ENCODE measurements around the gene PRCC. TPM values are rescaled to one million over a fixed set of nuclear protein-coding genes. Genes with fewer than 3 reads are reported as not detected.

PRCC gene
- polyA plus RNA-seq, 2 of the 4 experiments (the other 2 are of a cell fraction): 44.5 to 52.0 TPM

DNA sequence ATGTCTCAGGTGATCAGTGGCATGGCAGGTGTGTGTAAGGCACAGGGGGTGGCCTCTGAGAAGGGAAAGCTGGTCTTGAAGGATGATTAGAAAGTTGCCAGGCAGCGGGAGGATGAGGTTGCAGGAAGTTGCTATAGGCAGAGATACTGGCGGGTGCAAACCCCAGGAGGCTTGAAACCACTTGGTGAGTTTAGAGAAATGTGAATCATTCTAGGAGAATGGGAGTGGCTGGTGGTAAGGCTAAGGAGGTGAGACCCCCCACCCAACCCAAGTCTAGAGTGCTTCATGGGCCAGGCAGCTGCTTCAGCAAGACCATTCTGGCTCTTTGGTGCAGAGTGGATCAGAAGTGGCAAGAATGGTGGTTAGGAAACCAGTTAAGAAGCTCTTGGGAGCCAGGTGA, 40.3 kb downstream of the PRCC start:
- DNase-seq (ENCODE audit: low read depth in 1 of 2, low spot score in 1 of 2): no peak
- no peak for FAIRE-seq
- TF ChIP-seq, protein P1, sequence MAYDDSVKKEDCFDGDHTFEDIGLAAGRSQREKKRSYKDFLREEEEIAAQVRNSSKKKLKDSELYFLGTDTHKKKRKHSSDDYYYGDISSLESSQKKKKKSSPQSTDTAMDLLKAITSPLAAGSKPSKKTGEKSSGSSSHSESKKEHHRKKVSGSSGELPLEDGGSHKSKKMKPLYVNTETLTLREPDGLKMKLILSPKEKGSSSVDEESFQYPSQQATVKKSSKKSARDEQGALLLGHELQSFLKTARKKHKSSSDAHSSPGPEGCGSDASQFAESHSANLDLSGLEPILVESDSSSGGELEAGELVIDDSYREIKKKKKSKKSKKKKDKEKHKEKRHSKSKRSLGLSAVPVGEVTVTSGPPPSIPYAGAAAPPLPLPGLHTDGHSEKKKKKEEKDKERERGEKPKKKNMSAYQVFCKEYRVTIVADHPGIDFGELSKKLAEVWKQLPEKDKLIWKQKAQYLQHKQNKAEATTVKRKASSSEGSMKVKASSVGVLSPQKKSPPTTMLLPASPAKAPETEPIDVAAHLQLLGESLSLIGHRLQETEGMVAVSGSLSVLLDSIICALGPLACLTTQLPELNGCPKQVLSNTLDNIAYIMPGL (CRISPR knock-in tag; IDR thresholded peaks at IDR 0.05; ENCODE audit: borderline replicate concordance): no peak
- TF ChIP-seq ZSCAN20 (CRISPR knock-in tag; IDR thresholded peaks at IDR 0.05) (no peak), CEBPB (IDR thresholded peaks at IDR 0.05) (no peak), NPAS2 (CRISPR knock-in tag; IDR thresholded peaks at IDR 0.05; ENCODE audit: borderline replicate concordance) (no peak), ESRRA (IDR thresholded peaks at IDR 0.05; ENCODE audit: borderline replicate concordance, low read length) (no peak), HDAC2 (IDR thresholded peaks at IDR 0.05) (no peak)
- TF ChIP-seq, protein P2, sequence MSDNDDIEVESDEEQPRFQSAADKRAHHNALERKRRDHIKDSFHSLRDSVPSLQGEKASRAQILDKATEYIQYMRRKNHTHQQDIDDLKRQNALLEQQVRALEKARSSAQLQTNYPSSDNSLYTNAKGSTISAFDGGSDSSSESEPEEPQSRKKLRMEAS (IDR thresholded peaks at IDR 0.05): no peak
- ATAC-seq: no peak
- no peak overlapping the region for H3K27ac ChIP-seq
- WGBS (ENCODE audit: missing lambda C conversion rate): 98% methylated on average over 2 of the region's 2 CpGs
- no peak overlapping the region for H3K4me3 ChIP-seq
- ChIA-PET POLR2A (interaction anchor here (1.4 kb wide), 1 partner anchor 80 kb away, joined by 4 read pairs; the partner anchor contains the start of gene METTL25B), CTCF (interaction anchor here (0.9 to 27.2 kb wide), 9 partner anchors 8 to 118 kb away, joined by 3 to 480 read pairs (median 4); partner anchors contain the start of genes HDGF, INSRR and NTRK1)
- H3K4me2 ChIP-seq: no peak overlapping the region
- H3K4me1 ChIP-seq: no peaks in the 10 kb centered on the region
- H3K9me3 ChIP-seq: no peaks in the 10 kb centered on the region

DNA sequence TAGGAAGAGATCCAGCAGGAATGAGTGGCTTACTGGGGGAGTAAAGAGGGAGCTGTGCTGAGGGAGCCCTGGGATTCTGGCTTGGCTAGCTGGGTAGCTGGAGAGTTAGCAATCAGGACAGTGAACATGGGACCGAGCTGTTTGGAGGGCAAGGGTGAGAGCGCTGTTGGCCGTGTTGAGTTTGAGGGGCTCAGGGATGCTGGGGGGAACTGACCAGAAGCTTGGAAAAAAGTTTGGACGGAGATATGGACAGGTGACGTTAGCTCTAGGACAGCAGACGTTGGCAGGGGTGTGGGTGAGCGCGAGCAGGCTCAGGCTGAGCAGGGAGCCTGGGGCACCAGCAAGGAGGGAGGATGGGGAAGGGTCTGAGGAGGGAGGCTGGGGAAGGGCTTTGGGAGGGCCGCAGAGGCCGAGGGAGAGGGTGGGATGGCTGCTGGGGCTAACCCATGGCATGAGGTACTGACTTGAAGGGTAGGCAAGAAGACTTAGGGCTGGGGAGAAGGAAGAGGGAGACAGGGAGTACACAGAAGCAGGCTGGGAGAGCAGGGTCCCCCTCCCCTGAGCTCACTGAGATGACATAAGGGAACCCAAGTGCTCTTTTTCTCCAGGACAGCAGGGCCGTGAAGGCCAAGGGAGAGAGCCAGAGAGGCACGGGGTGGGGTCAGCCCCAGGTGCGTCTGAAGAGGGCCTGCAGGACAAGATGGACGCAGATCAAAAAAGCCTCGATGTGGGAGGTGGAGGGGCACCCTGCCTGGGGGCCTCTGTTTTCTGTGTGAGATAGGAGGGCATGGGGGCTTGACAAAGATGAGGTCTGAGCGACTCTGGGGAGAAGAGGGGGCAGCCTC, 41.1 kb downstream of the PRCC start:
- POLR2A ChIA-PET: interaction anchor here (1.4 kb wide), 1 partner anchor 80 kb away, joined by 4 read pairs; the partner anchor contains the start of gene METTL25B

More for the DNA sequence above, 41.1 kb downstream of the PRCC start:
- Histone ChIP-seq H3K27ac (no peak overlapping the region), H3K4me3 (no peak overlapping the region), H3K4me2 (no peak overlapping the region), H3K9me3 (no peaks in the 10 kb centered on the region), H3K4me1 (peaks cover 7% of the 10 kb centered on the region; the same call in 2 of the 3 replicates)
- ATAC-seq (no peak), DNase-seq (ENCODE audit: low read depth in 1 of 2, low spot score in 1 of 2) (no peak), FAIRE-seq (no peak)
- TF ChIP-seq KDM5A (IDR thresholded peaks at IDR 0.05) (no peak), NPAS2 (CRISPR knock-in tag; IDR thresholded peaks at IDR 0.05; ENCODE audit: borderline replicate concordance) (no peak), SREBF2 (IDR thresholded peaks at IDR 0.05) (no peak), RARB (CRISPR knock-in tag; IDR thresholded peaks at IDR 0.05) (no peak), KDM1A (IDR thresholded peaks at IDR 0.05; ENCODE audit: low read depth) (no peak), RAD21 (conservative IDR thresholded peaks at IDR 0.05 in 1 of 2, IDR thresholded peaks at IDR 0.05 in 1 of 2) (no peak), HOXB13 (CRISPR knock-in tag; IDR thresholded peaks at IDR 0.05; ENCODE audit: low read depth) (no peak), FOXS1 (CRISPR knock-in tag; IDR thresholded peaks at IDR 0.05) (no peak), PHF8 (IDR thresholded peaks at IDR 0.05; ENCODE audit: borderline replicate concordance, low read depth) (no peak)
- TF ChIP-seq, protein P3, sequence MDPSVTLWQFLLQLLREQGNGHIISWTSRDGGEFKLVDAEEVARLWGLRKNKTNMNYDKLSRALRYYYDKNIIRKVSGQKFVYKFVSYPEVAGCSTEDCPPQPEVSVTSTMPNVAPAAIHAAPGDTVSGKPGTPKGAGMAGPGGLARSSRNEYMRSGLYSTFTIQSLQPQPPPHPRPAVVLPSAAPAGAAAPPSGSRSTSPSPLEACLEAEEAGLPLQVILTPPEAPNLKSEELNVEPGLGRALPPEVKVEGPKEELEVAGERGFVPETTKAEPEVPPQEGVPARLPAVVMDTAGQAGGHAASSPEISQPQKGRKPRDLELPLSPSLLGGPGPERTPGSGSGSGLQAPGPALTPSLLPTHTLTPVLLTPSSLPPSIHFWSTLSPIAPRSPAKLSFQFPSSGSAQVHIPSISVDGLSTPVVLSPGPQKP (IDR thresholded peaks at IDR 0.05; ENCODE audit: low read depth, low read length): no peak
- TF ChIP-seq, protein P4, sequence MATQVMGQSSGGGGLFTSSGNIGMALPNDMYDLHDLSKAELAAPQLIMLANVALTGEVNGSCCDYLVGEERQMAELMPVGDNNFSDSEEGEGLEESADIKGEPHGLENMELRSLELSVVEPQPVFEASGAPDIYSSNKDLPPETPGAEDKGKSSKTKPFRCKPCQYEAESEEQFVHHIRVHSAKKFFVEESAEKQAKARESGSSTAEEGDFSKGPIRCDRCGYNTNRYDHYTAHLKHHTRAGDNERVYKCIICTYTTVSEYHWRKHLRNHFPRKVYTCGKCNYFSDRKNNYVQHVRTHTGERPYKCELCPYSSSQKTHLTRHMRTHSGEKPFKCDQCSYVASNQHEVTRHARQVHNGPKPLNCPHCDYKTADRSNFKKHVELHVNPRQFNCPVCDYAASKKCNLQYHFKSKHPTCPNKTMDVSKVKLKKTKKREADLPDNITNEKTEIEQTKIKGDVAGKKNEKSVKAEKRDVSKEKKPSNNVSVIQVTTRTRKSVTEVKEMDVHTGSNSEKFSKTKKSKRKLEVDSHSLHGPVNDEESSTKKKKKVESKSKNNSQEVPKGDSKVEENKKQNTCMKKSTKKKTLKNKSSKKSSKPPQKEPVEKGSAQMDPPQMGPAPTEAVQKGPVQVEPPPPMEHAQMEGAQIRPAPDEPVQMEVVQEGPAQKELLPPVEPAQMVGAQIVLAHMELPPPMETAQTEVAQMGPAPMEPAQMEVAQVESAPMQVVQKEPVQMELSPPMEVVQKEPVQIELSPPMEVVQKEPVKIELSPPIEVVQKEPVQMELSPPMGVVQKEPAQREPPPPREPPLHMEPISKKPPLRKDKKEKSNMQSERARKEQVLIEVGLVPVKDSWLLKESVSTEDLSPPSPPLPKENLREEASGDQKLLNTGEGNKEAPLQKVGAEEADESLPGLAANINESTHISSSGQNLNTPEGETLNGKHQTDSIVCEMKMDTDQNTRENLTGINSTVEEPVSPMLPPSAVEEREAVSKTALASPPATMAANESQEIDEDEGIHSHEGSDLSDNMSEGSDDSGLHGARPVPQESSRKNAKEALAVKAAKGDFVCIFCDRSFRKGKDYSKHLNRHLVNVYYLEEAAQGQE (IDR thresholded peaks at IDR 0.05): no peak
- TF ChIP-seq, protein P5, sequence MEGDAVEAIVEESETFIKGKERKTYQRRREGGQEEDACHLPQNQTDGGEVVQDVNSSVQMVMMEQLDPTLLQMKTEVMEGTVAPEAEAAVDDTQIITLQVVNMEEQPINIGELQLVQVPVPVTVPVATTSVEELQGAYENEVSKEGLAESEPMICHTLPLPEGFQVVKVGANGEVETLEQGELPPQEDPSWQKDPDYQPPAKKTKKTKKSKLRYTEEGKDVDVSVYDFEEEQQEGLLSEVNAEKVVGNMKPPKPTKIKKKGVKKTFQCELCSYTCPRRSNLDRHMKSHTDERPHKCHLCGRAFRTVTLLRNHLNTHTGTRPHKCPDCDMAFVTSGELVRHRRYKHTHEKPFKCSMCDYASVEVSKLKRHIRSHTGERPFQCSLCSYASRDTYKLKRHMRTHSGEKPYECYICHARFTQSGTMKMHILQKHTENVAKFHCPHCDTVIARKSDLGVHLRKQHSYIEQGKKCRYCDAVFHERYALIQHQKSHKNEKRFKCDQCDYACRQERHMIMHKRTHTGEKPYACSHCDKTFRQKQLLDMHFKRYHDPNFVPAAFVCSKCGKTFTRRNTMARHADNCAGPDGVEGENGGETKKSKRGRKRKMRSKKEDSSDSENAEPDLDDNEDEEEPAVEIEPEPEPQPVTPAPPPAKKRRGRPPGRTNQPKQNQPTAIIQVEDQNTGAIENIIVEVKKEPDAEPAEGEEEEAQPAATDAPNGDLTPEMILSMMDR (IDR thresholded peaks at IDR 0.05): no peak
- 83% methylated on average over 16 of the region's 16 CpGs for WGBS (ENCODE audit: missing lambda C conversion rate)
- CTCF ChIA-PET: interaction anchor here (0.7 to 27.2 kb wide), 14 partner anchors 9 to 119 kb away, joined by 3 to 480 read pairs (median 4); partner anchors contain the start of genes HDGF, INSRR, LRRC71 and NTRK1

All from A549 (cell line).